Kidney glomerular epithelial cell (primary cell): ENCODE measurements around the gene PRPF6.
"Not testable (repeated sequence)": the region's sequence is repeated elsewhere in the genome, so short reads cannot be mapped to it uniquely, and the experiment has no call there.

ENCODE experiments used
- DNase-seq: peaks from one replicate; lab custom pipeline; 2025; lab: John Stamatoyannopoulos, UW

Gene PRPF6

DNA sequence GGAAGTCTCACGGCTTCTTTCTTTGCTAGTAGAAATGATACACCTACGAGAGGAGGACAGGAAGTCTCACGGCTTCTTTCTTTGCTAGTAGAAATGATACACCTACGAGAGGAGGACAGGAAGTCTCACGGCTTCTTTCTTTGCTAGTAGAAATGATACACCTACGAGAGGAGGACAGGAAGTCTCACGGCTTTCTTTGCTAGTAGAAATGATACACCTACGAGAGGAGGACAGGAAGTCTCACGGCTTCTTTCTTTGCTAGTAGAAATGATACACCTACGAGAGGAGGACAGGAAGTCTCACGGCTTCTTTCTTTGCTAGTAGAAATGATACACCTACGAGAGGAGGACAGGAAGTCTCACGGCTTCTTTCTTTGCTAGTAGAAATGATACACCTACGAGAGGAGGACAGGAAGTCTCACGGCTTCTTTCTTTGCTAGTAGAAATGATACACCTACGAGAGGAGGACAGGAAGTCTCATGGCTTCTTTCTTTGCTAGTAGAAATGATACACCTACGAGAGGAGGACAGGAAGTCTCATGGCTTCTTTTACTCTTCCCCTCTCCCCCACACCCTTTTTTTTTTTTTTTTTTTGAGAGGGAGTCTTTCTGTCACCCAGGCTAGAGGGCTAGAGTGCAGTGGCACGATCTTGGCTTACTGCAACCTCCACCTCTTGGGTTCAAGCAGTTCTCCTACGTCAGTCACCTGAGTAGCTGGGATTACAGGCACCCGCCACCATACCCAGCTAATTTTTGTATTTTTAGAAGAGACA lies 31.6 kb downstream of the PRPF6 start:
- not testable (repeated sequence) for DNase-seq

DNA sequence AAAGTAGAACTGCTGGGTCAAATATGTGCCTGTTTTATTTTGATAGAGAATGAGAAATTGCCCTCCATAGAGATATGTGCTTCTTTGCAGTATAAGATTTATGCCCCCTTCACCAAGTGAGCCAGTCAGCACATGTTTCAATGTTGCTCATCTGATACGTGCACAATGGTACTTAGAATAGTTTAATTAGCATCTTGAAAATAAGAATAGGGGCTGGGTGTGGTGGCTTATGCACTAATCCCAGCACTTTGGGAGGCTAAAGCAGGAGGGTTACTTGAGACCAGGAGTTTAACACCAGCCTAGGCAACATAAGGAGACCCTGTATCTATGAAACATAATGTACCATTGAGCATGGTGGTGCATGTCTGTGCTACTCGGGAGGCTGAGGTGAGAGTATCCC lies 34.7 kb downstream of the PRPF6 start:
- DNase-seq: no peak

DNA sequence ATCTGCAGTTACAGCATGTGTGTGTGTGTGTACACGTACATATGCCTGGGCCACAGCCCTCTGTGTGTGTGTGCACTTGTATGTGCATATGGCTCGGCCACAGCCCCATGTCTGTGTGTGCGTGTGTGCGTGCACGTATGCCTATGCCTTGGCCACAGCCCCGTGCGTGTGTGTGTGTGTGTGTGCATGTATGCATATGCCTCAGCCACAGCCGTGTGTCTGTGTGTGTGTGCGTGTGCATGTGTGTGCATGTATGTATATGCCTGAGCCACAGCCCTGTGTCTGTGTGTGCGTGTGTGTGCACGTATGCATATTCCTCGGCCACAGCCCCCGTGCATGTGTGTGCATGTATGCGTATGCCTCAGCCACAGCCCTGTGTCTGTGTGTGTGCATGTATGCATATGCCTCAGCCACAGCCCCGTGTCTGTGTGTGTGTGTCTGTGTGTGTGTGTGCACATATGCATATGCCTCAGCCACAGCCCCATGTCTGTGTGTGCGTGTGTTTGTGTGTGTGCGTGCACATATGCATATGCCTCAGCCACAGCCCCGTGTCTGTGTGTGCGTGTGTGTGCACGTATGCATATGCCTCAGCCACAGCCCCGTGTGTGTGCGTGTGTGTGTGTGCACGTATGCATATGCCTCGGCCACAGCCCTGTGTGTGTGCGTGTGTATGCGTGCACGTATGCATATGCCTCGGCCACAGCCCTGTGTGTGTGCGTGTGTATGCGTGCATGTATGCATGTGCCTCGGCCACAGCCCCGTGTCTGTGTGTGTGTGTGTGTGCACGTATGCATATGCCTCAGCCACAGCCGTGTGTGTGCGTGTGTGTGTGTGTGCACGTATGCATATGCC lies 40.4 kb downstream of the PRPF6 start:
- DNase-seq: no peak

DNA sequence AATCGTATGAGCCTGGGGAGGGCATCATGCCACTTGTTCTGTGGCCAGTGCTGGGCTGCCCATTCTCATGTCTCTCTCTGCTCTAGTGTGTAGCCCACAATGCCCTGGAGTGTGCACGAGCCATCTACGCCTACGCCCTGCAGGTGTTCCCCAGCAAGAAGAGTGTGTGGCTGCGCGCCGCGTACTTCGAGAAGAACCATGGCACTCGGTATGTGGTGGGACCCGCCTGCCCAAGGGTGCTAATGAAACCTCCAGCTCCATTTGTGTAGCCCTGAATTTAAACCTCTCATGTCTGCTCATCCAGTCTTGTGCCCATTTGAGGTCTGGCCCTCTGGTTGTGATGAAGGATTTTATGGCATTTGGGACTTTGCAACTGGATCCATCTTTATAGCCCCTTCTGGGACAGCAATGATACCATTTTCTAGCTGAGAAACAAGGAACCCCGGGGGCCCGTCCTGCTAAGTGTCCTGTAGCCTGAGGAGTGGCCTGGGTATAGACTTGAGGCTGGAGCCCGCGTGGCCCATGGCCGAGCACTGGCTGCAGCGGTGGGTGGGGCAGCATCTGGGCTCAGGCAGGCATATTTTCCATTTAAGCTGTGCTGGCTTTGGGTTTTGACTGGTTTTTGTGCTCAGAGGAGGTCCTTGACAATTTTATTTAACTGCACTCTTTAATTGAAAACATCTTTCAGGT lies 41.9 kb downstream of the PRPF6 start:
- DNase-seq: no peak

DNA sequence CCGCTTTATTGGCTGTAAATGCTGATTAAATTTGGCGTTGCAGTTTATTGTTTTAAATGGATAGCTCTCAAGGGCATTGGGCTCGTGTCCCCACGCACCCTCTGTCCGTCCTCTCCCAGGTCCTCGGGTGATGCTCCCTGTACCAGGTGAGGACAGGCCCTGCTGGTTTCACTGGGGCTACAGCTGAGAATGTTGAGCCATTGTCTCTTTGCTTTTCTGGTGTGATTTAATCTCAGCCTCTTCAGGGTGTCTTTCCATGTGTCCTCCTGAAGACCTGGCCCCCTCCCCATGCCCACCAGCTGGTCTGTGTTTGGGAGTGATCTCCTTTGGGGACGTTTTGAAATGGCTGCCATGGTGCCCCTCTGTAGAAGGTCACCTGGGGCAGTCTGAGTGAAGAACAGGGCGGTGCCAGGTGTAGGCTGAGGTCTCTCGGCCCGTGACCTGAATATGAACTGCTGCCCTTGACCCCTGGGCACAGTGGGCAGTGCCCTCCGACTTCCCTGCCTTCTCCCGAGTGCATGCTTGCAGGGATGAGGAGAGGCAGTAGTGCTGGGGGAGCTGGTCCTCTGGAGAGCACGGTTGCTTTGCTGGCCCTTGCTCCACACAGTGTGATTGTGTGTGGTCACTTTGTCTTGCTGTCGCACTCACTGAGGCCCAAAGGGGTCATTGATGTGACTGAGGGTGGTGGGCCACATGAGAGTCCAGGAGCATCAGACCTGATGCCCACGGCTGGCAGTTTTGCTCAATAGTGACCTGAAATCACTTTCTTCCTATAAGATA lies 42.6 kb downstream of the PRPF6 start:
- no peak for DNase-seq

DNA sequence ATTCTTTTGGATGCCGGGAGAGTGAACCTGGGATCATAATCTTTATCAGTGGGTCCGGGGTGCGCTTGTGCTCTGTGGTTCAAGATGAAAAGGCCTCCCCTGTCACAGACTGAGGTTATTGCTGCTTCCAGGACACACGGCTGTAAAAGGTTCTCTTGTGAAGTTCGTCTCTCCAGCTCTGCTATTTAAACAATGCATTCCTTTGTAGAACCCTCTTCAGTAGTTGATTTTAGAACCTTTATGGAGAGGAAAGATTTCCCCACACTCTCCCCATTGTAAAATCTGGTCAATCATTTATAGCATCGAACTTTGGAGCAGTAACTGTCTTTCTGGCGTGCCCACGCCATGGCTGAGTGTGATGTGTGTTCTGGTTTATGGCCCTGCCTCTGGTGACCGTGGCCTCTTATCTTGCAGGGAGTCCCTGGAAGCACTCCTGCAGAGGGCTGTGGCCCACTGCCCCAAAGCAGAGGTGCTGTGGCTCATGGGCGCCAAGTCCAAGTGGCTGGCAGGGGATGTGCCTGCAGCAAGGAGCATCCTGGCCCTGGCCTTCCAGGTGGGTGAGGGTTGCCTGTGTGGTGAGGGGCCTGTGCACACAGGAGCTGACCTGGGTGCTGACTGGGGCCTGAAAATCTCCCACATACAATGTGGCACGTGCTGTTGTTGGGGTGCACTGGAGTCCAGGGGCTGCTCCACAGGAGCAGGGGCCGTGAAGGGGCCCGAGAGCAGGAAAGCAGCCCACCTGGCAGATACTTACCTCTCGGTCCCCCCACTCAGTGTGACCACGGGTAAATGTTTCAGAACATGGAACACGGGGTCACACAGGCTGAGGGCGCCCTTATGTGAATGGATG lies 43.4 kb downstream of the PRPF6 start:
- no peak for DNase-seq

DNA sequence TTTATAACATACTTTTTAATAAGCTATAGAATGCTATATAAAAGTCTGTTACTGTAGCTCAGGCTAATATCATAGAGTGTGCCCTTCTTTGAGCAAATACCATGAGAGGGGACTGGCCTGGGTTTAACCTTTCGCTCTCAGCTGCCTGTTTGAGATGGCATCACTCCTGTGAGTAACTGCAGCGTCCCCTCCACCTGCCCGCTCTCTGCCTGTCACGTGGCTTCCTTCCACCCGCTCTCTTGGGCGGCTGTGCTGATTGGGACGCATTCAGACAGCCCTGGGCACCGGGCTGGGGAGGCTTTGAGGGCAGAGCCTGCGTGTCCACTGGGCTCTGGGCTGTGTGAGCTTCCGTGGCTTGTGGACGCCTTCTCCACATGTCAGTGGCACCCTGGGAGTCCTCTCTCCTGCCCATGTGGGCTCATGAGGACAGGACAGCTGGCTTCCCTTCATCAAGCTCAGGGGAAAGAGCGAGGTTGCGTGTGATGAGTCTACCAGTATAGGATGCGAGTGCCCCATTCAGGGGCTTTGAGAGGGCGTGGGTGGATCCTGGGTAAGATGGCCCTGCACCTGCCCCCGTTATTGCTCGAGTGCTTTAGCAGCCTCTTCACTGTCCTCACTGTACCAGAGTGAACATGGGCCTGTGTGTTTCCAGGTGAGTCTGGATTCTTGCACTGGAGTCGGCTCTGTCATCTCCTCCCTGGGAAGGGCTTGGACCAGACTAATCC lies 44.3 kb downstream of the PRPF6 start:
- no peak for DNase-seq

DNA sequence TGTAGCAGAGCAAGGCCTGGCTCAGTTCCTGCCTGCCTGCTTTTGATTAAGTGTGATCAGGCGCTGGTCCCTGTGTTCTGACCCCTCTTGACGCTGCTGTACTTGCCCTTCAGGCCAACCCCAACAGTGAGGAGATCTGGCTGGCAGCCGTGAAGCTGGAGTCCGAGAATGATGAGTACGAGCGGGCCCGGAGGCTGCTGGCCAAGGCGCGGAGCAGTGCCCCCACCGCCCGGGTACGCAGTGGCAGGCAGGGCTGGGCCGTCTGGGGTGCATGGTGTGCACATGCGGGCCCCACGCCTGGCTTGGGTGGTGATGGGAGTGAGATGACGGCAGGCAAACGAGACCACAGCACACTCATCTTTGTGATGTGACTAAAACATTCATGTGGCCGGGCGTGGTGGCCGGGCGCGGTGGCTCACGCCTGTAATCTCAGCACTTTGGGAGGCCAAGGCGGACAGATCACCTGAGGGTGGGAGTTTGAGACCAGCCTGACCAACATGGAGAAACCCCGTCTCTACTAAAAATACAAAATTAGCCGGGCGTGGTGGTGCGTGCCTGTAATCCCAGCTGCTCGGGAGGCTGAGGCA lies 45.0 kb downstream of the PRPF6 start:
- no peak for DNase-seq

DNA sequence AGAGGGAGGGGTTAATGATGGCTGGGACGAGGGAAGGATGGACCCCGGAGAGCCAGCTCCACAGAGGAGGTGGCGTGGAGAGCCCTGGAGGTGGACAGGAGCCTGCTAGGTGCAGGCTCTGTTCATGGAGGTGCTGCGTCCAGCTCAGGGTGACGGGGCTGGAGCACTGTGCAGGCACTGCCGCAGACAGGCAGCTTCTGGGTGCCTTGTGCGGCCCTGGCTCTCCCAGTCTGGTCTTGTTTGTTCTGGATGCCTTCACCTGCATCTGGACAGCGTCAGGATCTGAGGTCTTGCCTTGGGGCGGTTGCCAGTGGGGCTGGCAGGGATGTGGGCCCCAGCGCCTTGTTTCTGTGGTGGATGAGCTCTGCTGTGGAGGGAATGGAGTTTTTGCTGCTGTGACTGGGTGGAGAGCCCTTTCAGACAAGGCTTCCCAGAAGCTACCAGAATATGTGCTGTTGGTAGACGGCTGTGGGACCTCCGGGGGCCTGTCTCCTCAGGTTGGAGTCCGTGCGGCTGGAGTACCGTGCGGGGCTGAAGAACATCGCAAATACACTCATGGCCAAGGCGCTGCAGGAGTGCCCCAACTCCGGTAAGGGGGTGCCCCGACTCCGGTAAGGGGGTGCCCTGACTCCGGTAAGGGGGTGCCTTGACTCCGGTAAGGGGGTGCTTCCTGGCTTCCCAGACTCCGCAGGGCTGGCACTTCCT lies 47.2 kb downstream of the PRPF6 start:
- DNase-seq: no peak

DNA sequence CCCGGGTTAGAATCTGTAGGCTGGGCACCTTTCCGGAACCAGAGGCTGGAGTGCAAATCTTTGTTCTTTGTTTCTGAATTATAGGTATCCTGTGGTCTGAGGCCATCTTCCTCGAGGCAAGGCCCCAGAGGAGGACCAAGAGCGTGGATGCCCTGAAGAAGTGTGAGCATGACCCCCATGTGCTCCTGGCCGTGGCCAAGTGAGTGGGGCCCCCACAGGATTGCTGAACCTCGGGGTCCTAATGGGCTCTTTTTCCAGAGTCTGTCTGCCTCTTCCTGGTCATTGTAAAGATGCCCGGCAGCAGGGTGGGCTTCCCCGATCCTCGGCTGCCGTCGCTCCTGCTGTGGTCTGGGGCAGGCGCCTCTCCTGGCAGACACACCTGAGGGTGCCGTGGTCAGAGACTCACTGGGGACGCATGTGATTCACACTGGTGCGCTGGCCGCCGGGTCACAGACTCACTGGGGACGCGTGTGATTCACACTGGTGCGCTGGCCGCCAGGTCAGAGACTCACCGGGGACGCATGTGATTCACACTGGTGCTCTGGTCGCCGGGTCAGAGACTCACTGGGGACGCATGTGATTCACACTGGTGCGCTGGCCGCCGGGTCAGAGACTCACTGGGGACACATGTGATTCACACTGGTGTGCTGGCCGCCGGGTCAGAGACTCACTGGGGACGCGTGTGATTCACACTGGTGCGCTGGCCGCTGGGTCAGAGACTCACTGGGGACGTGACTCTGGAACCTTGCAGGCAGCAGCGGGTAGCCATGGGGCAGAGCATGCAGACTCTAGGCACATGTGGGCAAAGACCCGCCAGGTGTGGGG lies 48.6 kb downstream of the PRPF6 start:
- DNase-seq: no peak

DNA sequence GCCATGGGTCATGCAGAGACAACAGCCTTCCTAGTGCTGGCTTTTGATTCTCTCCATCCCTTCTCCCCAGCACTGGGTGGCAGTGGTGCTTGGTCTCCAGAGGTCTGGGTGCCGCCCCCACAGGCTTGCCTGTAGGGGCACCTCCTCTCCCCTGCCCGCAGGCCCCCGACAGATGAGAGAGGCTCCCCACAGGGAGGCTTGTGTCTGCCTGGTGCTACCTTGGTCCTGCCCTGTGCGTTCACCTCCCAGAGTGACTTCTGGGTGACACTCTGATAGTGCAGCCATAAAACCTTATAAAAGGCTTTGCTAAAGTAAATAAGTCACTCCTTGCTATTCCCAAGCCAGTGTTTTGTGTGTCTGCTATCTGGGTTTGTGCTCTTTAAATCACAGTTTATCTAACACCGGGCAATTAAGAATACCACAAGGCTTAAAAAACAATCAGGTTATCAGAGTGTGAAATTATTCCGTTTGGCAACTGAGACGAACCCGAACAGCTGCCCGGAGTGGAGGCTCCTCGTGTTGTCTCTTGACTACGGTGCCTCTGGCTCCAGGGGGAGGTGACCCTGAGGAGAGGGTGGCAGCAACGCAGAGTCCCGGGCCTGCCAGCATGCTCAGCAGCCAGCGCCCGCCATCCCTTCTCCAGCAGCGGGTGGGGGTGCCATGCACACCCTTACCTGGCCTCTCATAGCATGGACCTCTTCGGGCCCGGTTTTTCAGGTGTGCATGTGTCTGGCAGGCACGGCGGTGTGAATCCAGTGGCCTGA lies 49.6 kb downstream of the PRPF6 start:
- DNase-seq: no peak

DNA sequence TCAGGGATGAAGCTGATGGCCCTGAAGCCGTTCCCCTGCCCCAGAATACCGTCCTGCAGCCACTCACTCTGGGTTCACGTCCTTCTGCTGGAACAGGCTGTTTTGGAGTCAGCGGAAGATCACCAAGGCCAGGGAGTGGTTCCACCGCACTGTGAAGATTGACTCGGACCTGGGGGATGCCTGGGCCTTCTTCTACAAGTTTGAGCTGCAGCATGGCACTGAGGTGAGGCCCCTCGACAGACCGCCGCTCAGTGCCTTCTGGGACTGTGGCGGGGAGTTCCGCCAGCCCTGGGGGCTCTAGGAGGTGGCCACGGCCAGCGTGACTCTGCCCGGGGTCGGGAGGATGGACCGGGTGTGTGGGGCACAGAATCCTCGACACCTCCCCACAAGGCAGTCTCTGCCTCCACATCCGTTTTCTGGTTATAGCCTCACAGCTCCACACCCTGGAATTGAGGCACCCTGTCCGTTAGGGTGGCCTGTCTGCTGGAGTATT lies 50.9 kb downstream of the PRPF6 start:
- no peak for DNase-seq

DNA sequence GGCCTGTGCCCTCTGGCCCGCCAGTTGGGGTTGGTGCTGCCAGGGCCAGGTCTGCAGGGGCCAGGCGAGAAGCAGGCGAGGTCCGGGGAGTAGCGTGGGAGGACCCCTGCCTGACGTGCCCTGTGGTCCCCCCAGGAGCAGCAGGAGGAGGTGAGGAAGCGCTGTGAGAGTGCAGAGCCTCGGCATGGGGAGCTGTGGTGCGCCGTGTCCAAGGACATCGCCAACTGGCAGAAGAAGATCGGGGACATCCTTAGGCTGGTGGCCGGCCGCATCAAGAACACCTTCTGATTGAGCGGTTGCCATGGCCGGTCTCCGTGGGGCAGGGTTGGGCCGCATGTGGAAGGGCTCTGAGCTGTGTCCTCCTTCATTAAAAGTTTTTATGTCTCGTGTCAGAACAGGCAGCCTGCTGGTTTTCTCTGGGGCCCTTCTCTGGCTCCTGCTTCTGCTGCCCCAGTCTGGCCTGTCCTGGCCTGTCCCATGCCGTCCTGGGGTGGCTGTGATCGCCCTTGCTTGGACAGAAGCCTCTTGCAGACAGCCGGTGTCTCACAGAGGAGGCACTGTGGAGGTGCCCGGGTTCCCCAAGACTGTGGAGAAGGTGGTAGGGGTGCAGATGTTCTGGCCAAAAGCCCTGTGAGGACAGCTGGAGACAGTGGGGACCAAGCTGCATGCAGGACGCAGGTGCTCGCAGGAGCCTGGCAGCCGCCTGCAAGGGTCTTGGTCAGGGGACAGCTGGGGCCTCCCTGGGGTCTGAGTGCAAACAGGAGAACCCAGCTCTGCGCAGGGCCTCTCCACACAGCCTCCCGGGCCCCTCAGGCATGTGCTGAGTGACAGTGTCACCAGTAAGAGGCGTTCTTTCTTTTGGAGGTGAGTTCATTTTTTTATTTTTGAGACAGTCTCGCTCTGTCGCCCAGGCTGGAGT lies 52.0 kb downstream of the PRPF6 start:
- DNase-seq: no peak

DNA sequence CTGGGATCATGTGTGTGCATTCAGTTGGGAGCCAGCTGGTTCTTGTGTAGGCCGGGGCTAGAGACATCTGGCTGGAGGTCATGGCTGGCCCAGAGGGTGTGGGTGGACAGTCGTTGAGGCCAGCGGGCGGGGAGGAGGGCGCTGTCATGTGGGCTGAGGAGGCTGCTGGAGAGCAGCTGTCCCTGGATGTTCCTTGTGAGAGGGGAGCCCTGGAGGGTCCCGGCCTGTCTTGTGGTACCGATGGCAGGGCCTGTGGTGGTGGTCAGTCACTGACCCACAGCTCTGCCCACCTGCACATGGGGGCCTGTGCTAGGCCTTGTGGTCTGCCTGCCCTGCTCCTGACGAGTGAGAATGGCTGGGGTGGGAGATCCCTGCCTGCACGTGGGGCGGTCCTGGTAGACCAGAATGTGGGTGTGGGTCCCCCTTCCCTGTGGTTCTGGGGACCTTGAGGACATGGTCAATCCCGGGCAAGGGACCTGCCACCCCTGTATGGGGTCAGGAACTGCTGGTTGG lies 53.1 kb downstream of the PRPF6 start:
- DNase-seq: no peak

DNA sequence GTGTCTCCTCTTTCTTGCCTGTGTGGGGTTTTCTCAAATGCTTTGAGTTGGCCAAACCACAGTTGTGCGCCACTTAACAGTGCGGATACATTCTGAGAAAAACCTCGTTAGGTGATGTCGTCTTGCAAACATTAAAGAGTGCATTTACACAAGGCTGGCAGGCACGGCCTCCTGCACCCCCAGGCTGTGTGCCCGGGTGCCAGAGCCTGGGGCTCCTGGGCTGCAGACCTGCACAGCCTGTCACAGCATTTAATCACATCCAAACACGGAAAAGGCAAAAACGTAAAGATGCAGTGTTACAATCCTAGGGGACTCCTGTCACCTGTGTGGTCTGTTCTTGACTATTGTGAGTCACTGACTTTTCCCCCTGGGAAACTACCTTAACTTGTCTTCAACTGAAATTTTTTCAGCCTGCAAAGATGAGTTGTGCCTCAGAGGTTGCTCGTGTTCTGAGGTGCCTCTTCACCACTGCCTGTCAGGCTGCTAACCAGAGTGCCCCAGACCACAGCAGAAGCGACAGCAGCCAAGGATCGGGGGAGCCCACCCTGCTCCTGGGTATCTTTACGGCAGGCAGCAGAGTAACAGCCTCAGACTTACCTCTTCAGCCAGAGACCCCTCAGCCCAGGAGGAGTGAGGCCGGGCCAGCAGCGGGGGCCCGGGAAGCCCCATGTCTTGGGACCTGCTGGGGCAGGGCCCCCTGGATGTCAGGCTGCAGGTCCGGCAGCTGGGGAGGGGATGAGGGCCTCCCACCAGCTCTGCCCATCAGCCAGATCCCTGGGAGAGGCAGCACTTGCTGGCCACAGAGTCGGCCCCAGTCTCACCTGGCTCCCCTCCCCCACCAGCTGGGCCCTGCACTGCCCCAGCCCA lies 54.4 kb downstream of the PRPF6 start:
- no peak for DNase-seq
